Adrenal gland (tissue), 12 donors: ENCODE measurements around the gene PCSK6. TPM values are rescaled to one million over a fixed set of nuclear protein-coding genes. Genes with fewer than 3 reads are reported as not detected.

ENCODE experiments used
- DNase-seq, 7 donors: peaks; one replicate each; pipeline ENCODE4 v3.0.0-alpha.2; 2019 to 2020
- H3K27ac ChIP-seq, 5 donors: fragments of 200-600 bp; sonication (generic) in 4 of 5; 1 replicate in 3 of 5; 2 replicates in 2 of 5; pipeline versions ENCODE4 v1.5.1 to v1.8.0; 2016 to 2020; ENCODE audit warnings: mild to moderate bottlenecking in 1 of 5
- H3K27me3 ChIP-seq: fragments of 200-600 bp; 2 replicates; pipeline ENCODE4 v1.8.0; 2021
- H3K36me3 ChIP-seq, 2 donors: fragments of 200-600 bp; replicated peaks in 1 of 2; 1 replicate in 1 of 2; 2 replicates in 1 of 2; pipeline versions ENCODE4 v1.5.1 to v1.8.0; 2018 to 2022
- H3K4me1 ChIP-seq, 2 donors: fragments of 200-600 bp; replicated peaks in 1 of 2; 1 replicate in 1 of 2; 2 replicates in 1 of 2; pipeline versions ENCODE4 v1.5.1 to v1.8.0; 2018 to 2021
- H3K4me3 ChIP-seq, 4 donors: fragments of 200-600 bp; sonication (generic) in 3 of 4; one replicate each; pipeline ENCODE4 v1.5.1; 2016 to 2018
- H3K9me3 ChIP-seq, 3 donors: fragments of 200-600 bp; sonication (generic) in 1 of 3; replicated peaks in 1 of 3; 1 replicate in 2 of 3; 2 replicates in 1 of 3; pipeline versions ENCODE4 v1.5.1 to v1.8.0; 2016 to 2021
- POLR2A ChIP-seq, 2 donors: fragments of 450-650 bp; IDR thresholded peaks; one replicate each; pipeline ENCODE4 v1.6.1; 2017; ENCODE audit warnings: antibody characterized with exemption in 2 of 2, mild to moderate bottlenecking in 2 of 2, moderate library complexity in 1 of 2
- WGBS, 4 donors: extraction: QIAGEN DNeasy Blood & Tissue Kit in 2 of 4; methylation state at CpG; one replicate each; pipeline versions ENCODE4 v1.1.5 to v1.1.7; 2013 to 2017; 5-methylcytosine and 5-hydroxymethylcytosine counted together
- intact Hi-C, 2 donors: fragments of 100-400 bp; cut with DNase I; formaldehyde crosslinking; loops; one replicate each; pipeline versions ENCODE4 v1.14.1 to v1.15.0; 2022 to 2023
- polyA plus RNA-seq, 3 donors: library from polyadenylated mRNA; stranded (reverse); fragments of 200-250 nt in 2 of 3; fragments of 350-450 nt in 1 of 3; fragmentation: Illumina TruSeq in 1 of 3; extraction: RNeasy Lipid Tissue Mini Kit (QIAGEN cat#74804) in 1 of 3; gene quantifications; one replicate each; pipeline ENCODE4 v1.2.3, GENCODE V29; 2013 to 2014
- total RNA-seq, 9 donors: library from RNA; depleted of rRNA in 4 of 9; stranded (reverse); fragments of >200 nt in 4 of 9; fragments of 120-200 nt in 1 of 9; fragmentation: NEBNext Ultra II Directional in 1 of 9; extraction: Animal tissue kit (Norgen Biotek cat#: 25700) in 1 of 9; gene quantifications; one replicate each; pipeline versions ENCODE4 v1.1.0 to v1.2.4, GENCODE V29; 2013 to 2023
- TF ChIP-seq, protein P1 (sequence below), 6 experiments: fragments of 450-650 bp in 4 of 6; fragments of 200-600 bp in 2 of 6; sonication (generic) in 1 of 6; IDR thresholded peaks; 1 replicate in 5 of 6; 2 replicates in 1 of 6; pipeline versions ENCODE4 v1.5.1 to v1.8.0; 2016 to 2021; ENCODE audit warnings: antibody characterized with exemption in 6 of 6, mild to moderate bottlenecking in 2 of 6, moderate library complexity in 1 of 6
- donor health status: healthy with polysubstance abuse.
- donor health status: Bipolar disorder and iron deficiency.
- donor health status: DM: yes; HTN: yes; CAD: no.
- donor health status: DM: no; HTN: no; CAD: no.
- donor health status: DM: no; HTN: no; CAD: no.
- donor health status: DM: yes; HTN: yes; CAD: no.

PCSK6 gene
- total and polyA plus RNA-seq, 12 donors = 0.88 to 53.0 (median 5.6) TPM

DNA sequence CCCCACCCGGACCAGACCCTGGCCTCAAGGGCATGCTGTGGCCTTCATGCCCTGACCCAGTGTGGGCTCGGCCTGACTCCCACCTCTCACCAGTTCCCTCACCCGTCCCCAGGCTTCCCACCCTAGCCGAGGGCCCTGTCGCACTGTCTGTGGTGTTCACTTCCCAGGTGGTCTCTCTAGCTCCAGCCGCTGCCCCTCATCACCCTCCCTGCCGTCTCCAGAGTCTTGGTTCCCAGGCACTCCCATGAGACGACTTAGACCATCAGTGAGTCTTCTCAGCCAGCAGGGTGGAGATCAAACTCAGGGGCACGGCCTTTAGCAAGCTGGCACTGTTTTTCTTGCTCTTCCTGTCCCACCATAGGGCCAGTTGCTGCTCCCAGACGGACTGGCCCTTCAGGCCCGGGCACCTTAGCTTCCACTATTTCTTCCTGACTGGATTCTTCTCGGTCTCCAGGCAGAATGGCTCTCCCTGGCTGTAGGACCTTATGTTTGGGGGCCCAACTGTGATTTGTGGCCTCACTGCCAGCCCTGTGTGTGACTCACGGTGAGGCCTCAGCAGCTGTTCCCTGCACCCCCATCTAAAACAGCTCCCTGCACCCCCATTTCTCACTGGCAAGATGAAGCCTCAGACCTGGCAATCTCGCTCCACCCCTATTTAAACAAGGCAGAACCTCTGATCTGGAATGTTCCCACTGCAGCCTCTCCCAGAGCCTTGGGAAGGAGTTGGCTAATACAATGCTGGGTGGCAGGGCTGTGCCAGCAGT lies 9.4 kb upstream of the PCSK6 start:
- intact Hi-C loops = loop anchor here (5.0 to 10.0 kb wide), 2 partner anchors 192 to 194 kb away; no protein-coding TSS in a partner anchor
- Histone ChIP-seq H3K27me3 (peaks cover 40% of the 10 kb centered on the region), H3K9me3 (no peaks in the 10 kb centered on the region), H3K4me1 (peaks cover 7 to 12% of the 10 kb centered on the region in 2 donors), H3K4me3 (no peak overlapping the region), H3K27ac (no peak overlapping the region), H3K36me3 (no peaks in the 10 kb centered on the region)
- TF ChIP-seq, protein P1, sequence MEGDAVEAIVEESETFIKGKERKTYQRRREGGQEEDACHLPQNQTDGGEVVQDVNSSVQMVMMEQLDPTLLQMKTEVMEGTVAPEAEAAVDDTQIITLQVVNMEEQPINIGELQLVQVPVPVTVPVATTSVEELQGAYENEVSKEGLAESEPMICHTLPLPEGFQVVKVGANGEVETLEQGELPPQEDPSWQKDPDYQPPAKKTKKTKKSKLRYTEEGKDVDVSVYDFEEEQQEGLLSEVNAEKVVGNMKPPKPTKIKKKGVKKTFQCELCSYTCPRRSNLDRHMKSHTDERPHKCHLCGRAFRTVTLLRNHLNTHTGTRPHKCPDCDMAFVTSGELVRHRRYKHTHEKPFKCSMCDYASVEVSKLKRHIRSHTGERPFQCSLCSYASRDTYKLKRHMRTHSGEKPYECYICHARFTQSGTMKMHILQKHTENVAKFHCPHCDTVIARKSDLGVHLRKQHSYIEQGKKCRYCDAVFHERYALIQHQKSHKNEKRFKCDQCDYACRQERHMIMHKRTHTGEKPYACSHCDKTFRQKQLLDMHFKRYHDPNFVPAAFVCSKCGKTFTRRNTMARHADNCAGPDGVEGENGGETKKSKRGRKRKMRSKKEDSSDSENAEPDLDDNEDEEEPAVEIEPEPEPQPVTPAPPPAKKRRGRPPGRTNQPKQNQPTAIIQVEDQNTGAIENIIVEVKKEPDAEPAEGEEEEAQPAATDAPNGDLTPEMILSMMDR (IDR thresholded peaks at IDR 0.05) = no peak
- no peak for TF ChIP-seq POLR2A (IDR thresholded peaks at IDR 0.05)
- DNase-seq = peak in 1 of 7 donors; percentile 44
- WGBS, 4 donors = 80 to 89% (median 85%) methylated on average over 11 to 14 of the region's 14 CpGs

DNA sequence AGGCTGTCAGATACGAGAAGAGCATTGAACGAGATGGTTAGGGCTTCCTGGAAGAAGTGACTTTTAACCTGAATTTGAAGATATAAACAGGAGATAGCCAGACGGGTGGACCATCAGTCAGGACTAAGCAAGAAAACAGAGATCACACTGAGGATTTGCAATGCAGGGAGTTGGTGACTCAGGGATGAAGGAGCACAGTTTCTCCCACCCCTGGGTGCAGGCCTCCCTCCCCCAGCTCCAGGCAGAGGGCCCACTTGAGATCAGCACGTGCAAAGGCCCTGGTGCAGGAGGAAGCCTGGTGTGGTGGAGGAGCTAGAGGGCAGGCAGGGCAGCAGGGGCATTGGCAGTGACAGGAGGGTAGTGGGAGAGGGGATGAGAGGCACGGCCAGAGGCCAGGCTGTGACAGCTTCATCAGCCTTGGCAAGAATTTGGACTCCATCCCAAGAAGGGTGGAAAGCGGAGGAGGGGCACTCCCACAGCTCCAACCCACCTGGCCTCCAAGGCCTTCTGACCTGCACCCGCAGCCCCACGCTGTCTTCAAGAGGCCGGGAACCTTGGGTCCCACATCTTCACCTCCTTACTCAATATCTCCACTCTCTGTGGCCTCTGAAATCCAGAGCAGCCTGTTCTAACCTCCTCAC lies 8.7 kb upstream of the PCSK6 start:
- Histone ChIP-seq H3K9me3 (no peaks in the 10 kb centered on the region), H3K27ac (no peak overlapping the region), H3K4me1 (peaks cover 7 to 12% of the 10 kb centered on the region in 2 donors), H3K36me3 (no peaks in the 10 kb centered on the region), H3K27me3 (peaks cover 40% of the 10 kb centered on the region), H3K4me3 (no peak overlapping the region)
- WGBS, 4 donors = 74 to 92% (median 82%) methylated on average over 6 to 9 of the region's 9 CpGs
- no peak for TF ChIP-seq POLR2A (IDR thresholded peaks at IDR 0.05)
- TF ChIP-seq, protein P1 (IDR thresholded peaks at IDR 0.05) = no peak
- peak in 1 of 7 donors; percentile 45 for DNase-seq
- intact Hi-C loops = loop anchor here (5.0 to 10.0 kb wide), 2 partner anchors 191 to 193 kb away; no protein-coding TSS in a partner anchor

DNA sequence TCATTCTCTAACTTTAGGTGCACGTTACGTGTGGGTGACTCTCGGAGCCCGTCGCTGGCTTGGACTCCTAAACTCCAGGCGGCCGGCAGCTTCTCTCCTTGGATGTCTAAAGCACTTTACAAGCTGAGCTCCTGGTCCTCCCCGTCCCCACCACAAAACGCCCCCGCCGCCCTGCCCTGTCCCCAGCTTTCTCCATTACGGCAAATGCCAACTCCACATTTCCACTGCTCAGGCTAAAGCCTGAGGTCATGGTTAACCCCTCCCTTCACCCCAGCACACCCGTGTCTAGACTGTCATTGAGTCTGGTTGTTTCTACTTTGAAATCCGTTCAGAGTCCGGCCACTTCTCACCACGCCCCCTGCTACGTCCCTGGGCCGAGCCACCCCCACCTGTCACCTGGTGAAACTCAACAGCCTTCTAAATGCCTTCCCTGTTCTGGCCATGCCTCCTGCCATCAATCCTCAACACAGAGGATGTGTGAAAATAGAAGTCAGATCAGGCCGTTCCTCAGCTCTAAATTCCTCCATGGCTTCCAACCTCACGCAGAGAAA lies 8.1 kb upstream of the PCSK6 start:
- WGBS, 4 donors = 85 to 91% (median 87%) methylated on average over 20 of the region's 20 CpGs
- no peaks in the 10 kb centered on the region for H3K9me3 ChIP-seq
- H3K27ac ChIP-seq = no peak overlapping the region
- DNase-seq = peak in 1 of 7 donors; percentile 30
- TF ChIP-seq POLR2A (IDR thresholded peaks at IDR 0.05) = no peak
- TF ChIP-seq, protein P1 (IDR thresholded peaks at IDR 0.05) = no peak
- peaks cover 7 to 12% of the 10 kb centered on the region in 2 donors for H3K4me1 ChIP-seq
- intact Hi-C loops = loop anchor here (5.0 to 10.0 kb wide), 2 partner anchors 190 to 193 kb away; no protein-coding TSS in a partner anchor
- H3K4me3 ChIP-seq = no peak overlapping the region
- no peaks in the 10 kb centered on the region for H3K36me3 ChIP-seq
- peaks cover 36% of the 10 kb centered on the region for H3K27me3 ChIP-seq

DNA sequence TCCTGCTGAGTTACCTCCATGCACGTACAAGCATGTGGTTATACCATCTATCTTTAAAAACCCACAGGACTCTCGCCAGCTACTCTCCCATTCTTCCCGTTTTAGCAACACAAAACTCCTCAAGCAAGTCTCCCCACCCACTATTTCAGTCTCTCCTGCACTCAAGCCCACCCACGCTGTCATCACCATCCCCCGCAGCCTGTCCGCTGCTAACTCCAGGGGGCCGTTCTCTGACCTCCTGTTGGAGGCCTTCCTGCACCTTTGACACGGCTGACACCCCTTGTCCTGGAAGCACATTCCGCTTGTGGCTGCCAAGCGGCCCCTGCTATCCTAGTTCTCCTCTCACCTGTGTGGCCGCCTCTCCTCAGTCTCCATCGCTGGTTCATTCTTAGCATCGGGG lies 7.5 kb upstream of the PCSK6 start:
- Histone ChIP-seq H3K4me3 (no peak overlapping the region), H3K4me1 (peaks cover 6 to 11% of the 10 kb centered on the region in 2 donors), H3K9me3 (no peaks in the 10 kb centered on the region), H3K27ac (no peak overlapping the region), H3K36me3 (no peaks in the 10 kb centered on the region), H3K27me3 (peaks cover 31% of the 10 kb centered on the region)
- TF ChIP-seq, protein P1 (IDR thresholded peaks at IDR 0.05) = no peak
- TF ChIP-seq POLR2A (IDR thresholded peaks at IDR 0.05) = no peak
- intact Hi-C loops = loop anchor here (5.0 to 10.0 kb wide), 2 partner anchors 190 to 192 kb away; no protein-coding TSS in a partner anchor
- peak in 1 of 7 donors; percentile 17 for DNase-seq
- WGBS, 4 donors = 82 to 91% (median 84%) methylated on average over 13 of the region's 13 CpGs
